Omental fat pad (tissue), 4 donors: ENCODE measurements around the gene H19. TPM values are rescaled to one million over a fixed set of nuclear protein-coding genes. Genes with fewer than 3 reads are reported as not detected.

Source experiments
- ATAC-seq: fragments of 150-250 bp; one replicate; pipeline ENCODE4 v1.9.1; 2016; ENCODE audit warnings: mild to moderate bottlenecking, moderate library complexity; ENCODE audit not compliant: low FRiP score
- DNase-seq: peaks from one replicate; pipeline ENCODE4 v3.0.0-alpha.2; 2019; ENCODE audit warnings: low spot score
- CTCF ChIP-seq, 3 donors: fragments of 450-650 bp; IDR thresholded peaks; one replicate each; pipeline ENCODE4 v1.5.1; 2016 to 2017; ENCODE audit warnings: antibody characterized with exemption in 3 of 3, mild to moderate bottlenecking in 3 of 3, moderate library complexity in 2 of 3
- total RNA-seq, 4 donors: library from RNA; depleted of rRNA; stranded (reverse); fragments of >200 nt; gene quantifications; one replicate each; pipeline ENCODE4 v1.1.0, GENCODE V29; 2016

H19 gene
- total RNA-seq, 4 donors from 2014 or later, result 386 to 1,140 (median 511) TPM

DNA sequence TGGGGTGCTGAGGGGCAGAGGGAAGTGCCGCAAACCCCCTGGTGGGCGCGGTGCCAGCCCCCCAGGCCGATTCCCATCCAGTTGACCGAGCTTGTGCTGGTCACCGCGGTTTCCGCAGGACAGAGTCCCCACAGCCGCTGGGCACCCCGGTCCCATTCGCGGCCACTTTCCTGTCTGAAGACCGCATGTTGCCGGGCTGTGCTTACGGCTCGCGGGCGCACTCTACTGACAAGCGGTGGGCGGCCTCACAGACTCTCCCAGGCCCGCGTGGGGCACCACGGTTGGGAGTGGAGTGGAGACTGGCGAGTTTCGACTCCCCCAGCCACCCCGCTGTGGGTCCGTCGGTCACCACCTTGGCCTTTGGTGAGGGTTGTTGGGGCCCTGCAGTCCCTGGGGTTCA is 648 bp upstream of the H19 start:
- DNase-seq (no peak), ATAC-seq (no peak)
- TF ChIP-seq CTCF (IDR thresholded peaks at IDR 0.05), result no peak

DNA sequence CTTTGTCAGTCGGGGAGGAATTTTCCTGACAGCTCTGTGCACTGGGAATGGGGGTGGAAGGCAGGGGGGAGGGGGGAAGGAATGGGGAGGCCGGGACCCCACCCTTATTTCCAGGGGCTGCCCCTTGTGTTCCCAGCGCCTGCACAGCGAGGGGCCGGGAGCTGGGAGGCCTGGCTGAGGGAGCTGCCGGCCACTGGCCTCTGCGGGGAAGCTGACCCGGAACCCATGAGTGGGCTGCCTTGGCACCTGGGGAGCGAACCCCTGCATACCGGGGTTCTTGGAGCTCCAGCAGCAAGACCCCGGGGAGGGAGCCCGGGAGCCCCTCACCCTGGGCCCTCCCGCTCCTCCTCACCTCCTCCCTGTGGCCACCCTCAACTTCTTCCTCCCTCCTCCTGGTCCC is 3.5 kb downstream of the H19 start:
- ATAC-seq (no peak), DNase-seq (no peak)
- no peak for TF ChIP-seq CTCF (IDR thresholded peaks at IDR 0.05)

DNA sequence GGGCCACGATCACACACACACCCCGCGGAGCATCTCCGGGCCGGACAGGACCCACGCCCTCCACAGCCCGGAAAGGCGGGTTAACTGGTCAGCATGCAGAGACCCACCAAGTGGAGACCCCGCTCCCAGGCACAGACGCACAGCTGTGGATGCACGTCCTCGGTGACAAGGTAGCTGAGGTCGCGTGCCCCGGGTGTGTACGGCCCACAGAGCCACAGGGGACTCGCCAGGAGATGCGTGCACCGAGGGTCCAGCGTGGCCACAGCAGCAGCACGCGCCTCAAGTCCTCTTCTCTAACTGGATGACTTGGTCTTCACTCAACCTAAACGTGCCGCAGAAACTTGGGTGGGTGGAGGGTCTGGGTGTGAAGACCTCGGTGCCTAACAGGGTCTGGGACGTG is 5.5 kb downstream of the H19 start:
- DNase-seq, result no peak
- TF ChIP-seq CTCF (IDR thresholded peaks at IDR 0.05), result no peak
- no peak for ATAC-seq

DNA sequence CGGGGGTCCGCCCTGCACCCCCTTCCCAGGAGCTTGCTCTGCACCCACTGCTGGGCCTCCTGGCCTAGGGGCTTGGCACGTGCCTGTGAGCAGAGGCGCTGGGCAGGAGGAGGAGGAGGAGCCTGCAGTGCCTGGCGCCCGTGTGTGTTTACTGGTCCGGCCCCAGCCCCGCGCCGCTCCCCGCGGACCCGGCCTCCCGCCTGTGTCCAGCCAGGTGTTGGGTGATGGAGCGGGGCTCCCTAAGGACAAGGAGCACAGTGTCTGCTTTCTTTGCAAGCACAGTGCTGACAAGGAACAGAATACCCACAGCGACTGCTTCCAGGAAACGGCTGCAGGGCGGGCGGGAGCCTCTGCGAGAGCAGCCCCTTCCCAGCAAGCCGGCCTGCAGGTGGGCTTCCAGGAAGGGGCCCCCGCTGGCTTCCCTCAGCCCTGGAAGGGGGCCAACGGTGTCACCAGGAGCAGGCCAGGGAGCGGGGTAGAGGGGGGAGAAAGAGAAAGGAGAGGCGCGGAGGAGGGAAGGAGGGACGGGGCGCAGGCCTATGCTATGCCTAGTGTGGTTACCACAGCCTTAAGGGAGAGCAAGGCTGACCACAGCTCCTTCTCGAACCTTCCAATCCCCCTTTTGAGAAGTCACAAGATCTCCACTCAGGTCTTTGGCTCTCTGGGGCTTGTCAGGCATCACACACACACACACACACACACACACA is 6.6 kb downstream of the H19 start:
- ATAC-seq (no peak), DNase-seq (no peak)
- TF ChIP-seq CTCF (IDR thresholded peaks at IDR 0.05), result no peak

DNA sequence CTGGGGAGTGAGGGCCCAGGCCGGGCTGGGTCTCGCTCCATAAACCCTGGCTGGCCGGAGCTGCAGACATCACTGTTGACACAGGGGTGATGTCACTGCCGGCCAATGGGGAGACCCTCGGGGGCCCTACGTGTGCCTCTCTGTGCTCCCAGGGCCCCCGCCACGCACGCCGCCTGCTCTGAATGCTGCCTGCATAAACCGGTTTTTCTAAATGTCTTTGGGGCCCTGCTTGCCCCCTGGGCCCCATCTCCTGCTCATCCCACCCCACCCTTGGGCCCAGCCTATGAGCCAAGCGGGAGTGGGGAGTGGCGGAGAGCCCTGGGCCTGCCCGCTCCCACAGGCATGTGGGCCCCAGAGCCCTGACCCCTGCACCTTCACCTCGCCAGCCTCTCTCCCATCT is 7.7 kb downstream of the H19 start:
- DNase-seq (no peak), ATAC-seq (no peak)
- no peak for TF ChIP-seq CTCF (IDR thresholded peaks at IDR 0.05)

GRCh38 chr11:1988667-1989317 is 8.8 kb downstream of the H19 start:
- no peak for ATAC-seq

More at GRCh38 chr11:1988667-1989317, 8.8 kb downstream of the H19 start:
- no peak for DNase-seq
- no peak for TF ChIP-seq CTCF (IDR thresholded peaks at IDR 0.05)
